Measurements from ENCODE around the gene DNHD1. TPM values are rescaled to one million over a fixed set of nuclear protein-coding genes. Genes with fewer than 3 reads are reported as not detected.

The DNHD1 gene
- total and polyA plus RNA-seq, 9 of the 15 experiments (the other 6 are each of a cell fraction or from before 2014, with no cell fraction given): 0.82 to 9.7 (median 3.8) TPM

DNA sequence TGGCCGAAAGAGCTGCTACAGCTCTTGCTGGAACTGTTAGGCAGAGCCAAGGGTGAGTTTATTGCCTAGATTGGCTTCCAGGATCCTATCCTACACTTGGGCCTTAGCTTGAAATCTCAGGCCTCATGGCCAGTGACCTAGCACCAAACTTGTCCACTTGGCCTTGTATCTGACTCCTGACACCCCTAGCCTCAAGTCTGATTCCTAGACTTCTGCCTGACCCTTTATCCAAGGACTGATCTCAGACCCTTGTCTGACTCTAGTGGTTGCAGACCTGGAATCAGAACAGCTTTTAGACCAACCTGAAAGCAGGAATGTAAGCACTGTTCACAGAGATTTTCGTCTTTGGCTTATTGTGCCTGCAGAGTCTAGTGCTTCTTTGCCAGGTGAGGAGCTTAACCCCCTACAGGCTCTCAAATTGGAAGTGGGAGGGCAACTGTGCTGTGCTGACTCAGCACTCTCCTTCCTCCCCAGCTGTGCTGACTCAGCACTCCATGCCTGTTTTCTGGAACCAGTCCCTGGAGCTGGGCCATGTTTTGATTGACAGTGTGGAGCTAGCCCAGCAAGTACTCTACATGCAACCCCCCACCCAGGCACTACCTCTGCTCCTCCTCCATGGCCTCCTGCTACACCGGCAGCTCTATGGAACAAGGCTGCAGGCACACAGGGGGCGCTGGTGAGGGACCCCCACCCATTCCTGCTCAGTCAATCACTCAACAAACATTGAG, 71.3 kb downstream of the DNHD1 start (continued):
- TF ChIP-seq SPI1 (IDR thresholded peaks at IDR 0.05; ENCODE audit: borderline replicate concordance, low read depth, low read length): no peak
- TF ChIP-seq TAF7 (tag; IDR thresholded peaks at IDR 0.05): no peak
- no peak for TF ChIP-seq MYBL2 (IDR thresholded peaks at IDR 0.05; ENCODE audit: low read depth)
- TF ChIP-seq MYBL2 (CRISPR knock-in tag; IDR thresholded peaks at IDR 0.05; ENCODE audit: borderline replicate concordance): no peak
- no peak for TF ChIP-seq RBM22 (IDR thresholded peaks at IDR 0.05; ENCODE audit: low read depth, low read length, poor library complexity, severe bottlenecking)
- TF ChIP-seq, protein P1, sequence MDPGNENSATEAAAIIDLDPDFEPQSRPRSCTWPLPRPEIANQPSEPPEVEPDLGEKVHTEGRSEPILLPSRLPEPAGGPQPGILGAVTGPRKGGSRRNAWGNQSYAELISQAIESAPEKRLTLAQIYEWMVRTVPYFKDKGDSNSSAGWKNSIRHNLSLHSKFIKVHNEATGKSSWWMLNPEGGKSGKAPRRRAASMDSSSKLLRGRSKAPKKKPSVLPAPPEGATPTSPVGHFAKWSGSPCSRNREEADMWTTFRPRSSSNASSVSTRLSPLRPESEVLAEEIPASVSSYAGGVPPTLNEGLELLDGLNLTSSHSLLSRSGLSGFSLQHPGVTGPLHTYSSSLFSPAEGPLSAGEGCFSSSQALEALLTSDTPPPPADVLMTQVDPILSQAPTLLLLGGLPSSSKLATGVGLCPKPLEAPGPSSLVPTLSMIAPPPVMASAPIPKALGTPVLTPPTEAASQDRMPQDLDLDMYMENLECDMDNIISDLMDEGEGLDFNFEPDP (CRISPR knock-in tag; IDR thresholded peaks at IDR 0.05): no peak
- TF ChIP-seq NCOA2 (IDR thresholded peaks at IDR 0.05; ENCODE audit: partially characterized antibody in 2 of 2): no peak
- TF ChIP-seq, protein P2, sequence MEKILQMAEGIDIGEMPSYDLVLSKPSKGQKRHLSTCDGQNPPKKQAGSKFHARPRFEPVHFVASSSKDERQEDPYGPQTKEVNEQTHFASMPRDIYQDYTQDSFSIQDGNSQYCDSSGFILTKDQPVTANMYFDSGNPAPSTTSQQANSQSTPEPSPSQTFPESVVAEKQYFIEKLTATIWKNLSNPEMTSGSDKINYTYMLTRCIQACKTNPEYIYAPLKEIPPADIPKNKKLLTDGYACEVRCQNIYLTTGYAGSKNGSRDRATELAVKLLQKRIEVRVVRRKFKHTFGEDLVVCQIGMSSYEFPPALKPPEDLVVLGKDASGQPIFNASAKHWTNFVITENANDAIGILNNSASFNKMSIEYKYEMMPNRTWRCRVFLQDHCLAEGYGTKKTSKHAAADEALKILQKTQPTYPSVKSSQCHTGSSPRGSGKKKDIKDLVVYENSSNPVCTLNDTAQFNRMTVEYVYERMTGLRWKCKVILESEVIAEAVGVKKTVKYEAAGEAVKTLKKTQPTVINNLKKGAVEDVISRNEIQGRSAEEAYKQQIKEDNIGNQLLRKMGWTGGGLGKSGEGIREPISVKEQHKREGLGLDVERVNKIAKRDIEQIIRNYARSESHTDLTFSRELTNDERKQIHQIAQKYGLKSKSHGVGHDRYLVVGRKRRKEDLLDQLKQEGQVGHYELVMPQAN (IDR thresholded peaks at IDR 0.05; ENCODE audit: borderline replicate concordance): peak; percentile 89
- TF ChIP-seq, protein P3, sequence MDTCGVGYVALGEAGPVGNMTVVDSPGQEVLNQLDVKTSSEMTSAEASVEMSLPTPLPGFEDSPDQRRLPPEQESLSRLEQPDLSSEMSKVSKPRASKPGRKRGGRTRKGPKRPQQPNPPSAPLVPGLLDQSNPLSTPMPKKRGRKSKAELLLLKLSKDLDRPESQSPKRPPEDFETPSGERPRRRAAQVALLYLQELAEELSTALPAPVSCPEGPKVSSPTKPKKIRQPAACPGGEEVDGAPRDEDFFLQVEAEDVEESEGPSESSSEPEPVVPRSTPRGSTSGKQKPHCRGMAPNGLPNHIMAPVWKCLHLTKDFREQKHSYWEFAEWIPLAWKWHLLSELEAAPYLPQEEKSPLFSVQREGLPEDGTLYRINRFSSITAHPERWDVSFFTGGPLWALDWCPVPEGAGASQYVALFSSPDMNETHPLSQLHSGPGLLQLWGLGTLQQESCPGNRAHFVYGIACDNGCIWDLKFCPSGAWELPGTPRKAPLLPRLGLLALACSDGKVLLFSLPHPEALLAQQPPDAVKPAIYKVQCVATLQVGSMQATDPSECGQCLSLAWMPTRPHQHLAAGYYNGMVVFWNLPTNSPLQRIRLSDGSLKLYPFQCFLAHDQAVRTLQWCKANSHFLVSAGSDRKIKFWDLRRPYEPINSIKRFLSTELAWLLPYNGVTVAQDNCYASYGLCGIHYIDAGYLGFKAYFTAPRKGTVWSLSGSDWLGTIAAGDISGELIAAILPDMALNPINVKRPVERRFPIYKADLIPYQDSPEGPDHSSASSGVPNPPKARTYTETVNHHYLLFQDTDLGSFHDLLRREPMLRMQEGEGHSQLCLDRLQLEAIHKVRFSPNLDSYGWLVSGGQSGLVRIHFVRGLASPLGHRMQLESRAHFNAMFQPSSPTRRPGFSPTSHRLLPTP (IDR thresholded peaks at IDR 0.05; ENCODE audit: borderline replicate concordance, extremely low read depth, insufficient read length): no peak
- TF ChIP-seq, protein P4, sequence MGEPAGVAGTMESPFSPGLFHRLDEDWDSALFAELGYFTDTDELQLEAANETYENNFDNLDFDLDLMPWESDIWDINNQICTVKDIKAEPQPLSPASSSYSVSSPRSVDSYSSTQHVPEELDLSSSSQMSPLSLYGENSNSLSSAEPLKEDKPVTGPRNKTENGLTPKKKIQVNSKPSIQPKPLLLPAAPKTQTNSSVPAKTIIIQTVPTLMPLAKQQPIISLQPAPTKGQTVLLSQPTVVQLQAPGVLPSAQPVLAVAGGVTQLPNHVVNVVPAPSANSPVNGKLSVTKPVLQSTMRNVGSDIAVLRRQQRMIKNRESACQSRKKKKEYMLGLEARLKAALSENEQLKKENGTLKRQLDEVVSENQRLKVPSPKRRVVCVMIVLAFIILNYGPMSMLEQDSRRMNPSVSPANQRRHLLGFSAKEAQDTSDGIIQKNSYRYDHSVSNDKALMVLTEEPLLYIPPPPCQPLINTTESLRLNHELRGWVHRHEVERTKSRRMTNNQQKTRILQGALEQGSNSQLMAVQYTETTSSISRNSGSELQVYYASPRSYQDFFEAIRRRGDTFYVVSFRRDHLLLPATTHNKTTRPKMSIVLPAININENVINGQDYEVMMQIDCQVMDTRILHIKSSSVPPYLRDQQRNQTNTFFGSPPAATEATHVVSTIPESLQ (CRISPR knock-in tag; IDR thresholded peaks at IDR 0.05): no peak
- TF ChIP-seq, protein P5, sequence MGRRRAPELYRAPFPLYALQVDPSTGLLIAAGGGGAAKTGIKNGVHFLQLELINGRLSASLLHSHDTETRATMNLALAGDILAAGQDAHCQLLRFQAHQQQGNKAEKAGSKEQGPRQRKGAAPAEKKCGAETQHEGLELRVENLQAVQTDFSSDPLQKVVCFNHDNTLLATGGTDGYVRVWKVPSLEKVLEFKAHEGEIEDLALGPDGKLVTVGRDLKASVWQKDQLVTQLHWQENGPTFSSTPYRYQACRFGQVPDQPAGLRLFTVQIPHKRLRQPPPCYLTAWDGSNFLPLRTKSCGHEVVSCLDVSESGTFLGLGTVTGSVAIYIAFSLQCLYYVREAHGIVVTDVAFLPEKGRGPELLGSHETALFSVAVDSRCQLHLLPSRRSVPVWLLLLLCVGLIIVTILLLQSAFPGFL (CRISPR knock-in tag; IDR thresholded peaks at IDR 0.05): no peak
- no peak for TF ChIP-seq NR2C2 (CRISPR knock-in tag; IDR thresholded peaks at IDR 0.05)
- TF ChIP-seq NR2C2 (tag; IDR thresholded peaks at IDR 0.05): peak; percentile 59
- TF ChIP-seq, protein P6, sequence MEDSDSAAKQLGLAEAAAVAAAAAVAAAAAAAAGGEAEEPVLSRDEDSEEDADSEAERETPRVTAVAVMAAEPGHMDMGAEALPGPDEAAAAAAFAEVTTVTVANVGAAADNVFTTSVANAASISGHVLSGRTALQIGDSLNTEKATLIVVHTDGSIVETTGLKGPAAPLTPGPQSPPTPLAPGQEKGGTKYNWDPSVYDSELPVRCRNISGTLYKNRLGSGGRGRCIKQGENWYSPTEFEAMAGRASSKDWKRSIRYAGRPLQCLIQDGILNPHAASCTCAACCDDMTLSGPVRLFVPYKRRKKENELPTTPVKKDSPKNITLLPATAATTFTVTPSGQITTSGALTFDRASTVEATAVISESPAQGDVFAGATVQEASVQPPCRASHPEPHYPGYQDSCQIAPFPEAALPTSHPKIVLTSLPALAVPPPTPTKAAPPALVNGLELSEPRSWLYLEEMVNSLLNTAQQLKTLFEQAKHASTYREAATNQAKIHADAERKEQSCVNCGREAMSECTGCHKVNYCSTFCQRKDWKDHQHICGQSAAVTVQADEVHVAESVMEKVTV (CRISPR knock-in tag; IDR thresholded peaks at IDR 0.05): no peak
- TF ChIP-seq MTA1 (IDR thresholded peaks at IDR 0.05; ENCODE audit: borderline replicate concordance): peak; percentile 70; the same call in 1 of the 2 replicates
